ENCODE measurements around the gene CLEC4M. TPM values are rescaled to one million over a fixed set of nuclear protein-coding genes. Genes with fewer than 3 reads are reported as not detected.

The CLEC4M gene
- total RNA-seq, 1 donor from 2014 or later, result 0.36 TPM

DNA sequence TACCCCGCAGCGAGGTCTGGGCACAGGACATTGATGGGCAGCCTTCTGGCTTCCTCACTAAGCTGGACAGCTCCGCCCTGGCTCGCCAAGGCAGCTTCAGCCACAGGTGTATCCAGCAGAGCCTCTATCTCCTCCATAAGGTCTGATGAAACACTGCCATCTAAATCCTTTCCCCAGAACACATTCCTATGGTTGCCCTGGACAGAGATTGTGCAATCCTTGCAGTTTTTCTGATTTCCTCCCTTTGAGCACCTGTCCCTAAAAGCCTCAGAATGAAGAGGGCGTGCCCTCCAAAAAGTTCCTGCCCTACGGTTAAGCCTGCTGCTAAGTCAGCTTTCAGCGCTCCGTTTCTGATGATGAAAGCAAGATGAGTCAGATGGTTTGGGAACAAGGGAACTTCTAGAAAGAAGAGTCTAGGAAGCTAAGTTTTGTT is 21.0 kb downstream of the CLEC4M start:
- H3K27me3 Mint-ChIP-seq, result peaks cover 81% of the 10 kb centered on the region
- no peak overlapping the region for H3K4me3 Mint-ChIP-seq (ENCODE audit: low read depth)
- no peaks in the 10 kb centered on the region for H3K36me3 Mint-ChIP-seq (ENCODE audit: insufficient read depth)
- no peak overlapping the region for H3K27ac Mint-ChIP-seq
- H3K9me3 Mint-ChIP-seq (ENCODE audit: low read depth), result no peaks in the 10 kb centered on the region
- TF ChIP-seq, protein P1, sequence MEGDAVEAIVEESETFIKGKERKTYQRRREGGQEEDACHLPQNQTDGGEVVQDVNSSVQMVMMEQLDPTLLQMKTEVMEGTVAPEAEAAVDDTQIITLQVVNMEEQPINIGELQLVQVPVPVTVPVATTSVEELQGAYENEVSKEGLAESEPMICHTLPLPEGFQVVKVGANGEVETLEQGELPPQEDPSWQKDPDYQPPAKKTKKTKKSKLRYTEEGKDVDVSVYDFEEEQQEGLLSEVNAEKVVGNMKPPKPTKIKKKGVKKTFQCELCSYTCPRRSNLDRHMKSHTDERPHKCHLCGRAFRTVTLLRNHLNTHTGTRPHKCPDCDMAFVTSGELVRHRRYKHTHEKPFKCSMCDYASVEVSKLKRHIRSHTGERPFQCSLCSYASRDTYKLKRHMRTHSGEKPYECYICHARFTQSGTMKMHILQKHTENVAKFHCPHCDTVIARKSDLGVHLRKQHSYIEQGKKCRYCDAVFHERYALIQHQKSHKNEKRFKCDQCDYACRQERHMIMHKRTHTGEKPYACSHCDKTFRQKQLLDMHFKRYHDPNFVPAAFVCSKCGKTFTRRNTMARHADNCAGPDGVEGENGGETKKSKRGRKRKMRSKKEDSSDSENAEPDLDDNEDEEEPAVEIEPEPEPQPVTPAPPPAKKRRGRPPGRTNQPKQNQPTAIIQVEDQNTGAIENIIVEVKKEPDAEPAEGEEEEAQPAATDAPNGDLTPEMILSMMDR (IDR thresholded peaks at IDR 0.05; ENCODE audit: unreplicated experiment), result no peak
- no peaks in the 10 kb centered on the region for H3K4me1 Mint-ChIP-seq (ENCODE audit: low read depth)
- no peak for DNase-seq (ENCODE audit: low spot score, unreplicated experiment)

DNA sequence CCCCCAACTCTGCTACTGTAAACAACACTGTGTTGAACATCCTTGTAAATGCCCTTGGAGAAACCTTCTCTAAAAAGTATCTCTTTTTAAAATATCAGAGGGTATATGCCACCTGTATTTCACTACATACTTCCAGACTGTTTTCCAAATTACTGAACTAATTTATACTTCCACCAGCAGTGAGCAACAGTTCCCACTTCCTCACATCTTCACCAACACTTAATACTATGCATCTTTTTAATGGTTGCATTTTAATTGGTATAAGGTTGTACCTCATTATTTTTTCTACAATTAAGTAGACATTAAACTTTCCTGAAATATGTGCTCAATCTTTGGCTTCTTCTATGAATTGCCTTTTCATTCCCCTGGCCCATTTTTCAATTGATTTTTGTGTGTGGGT is 21.8 kb downstream of the CLEC4M start:
- H3K4me3 Mint-ChIP-seq (ENCODE audit: low read depth), result no peak overlapping the region
- peaks cover 89% of the 10 kb centered on the region for H3K27me3 Mint-ChIP-seq
- TF ChIP-seq, protein P1 (IDR thresholded peaks at IDR 0.05; ENCODE audit: unreplicated experiment), result no peak
- H3K36me3 Mint-ChIP-seq (ENCODE audit: insufficient read depth), result no peaks in the 10 kb centered on the region
- no peak for DNase-seq (ENCODE audit: low spot score, unreplicated experiment)
- no peaks in the 10 kb centered on the region for H3K9me3 Mint-ChIP-seq (ENCODE audit: low read depth)
- H3K27ac Mint-ChIP-seq, result no peak overlapping the region
- H3K4me1 Mint-ChIP-seq (ENCODE audit: low read depth), result no peaks in the 10 kb centered on the region

DNA sequence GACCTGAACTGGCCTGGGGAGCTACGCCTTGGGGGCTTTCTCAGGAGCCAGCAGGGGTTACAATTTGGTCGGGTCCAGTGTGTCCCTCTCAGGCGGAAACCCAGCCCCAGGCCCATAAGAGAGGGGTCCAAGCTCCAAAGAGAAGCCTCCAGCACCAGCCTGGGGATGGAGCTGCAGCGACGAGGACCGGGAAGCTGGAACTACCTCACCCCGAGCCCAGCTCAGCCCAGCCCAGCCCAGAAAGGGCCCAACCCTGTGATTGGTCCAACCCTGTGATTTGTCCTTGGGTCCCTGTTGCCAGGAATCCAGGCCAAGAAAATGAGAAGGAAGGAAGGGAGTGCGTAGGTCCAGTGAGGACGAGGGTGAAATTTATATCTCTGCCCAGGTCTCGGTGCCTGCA is 24.1 kb downstream of the CLEC4M start:
- H3K36me3 Mint-ChIP-seq (ENCODE audit: insufficient read depth), result no peaks in the 10 kb centered on the region
- TF ChIP-seq, protein P1 (IDR thresholded peaks at IDR 0.05; ENCODE audit: unreplicated experiment), result no peak
- H3K27ac Mint-ChIP-seq, result no peak overlapping the region
- DNase-seq (ENCODE audit: low spot score, unreplicated experiment), result no peak
- H3K9me3 Mint-ChIP-seq (ENCODE audit: low read depth), result no peaks in the 10 kb centered on the region
- no peak overlapping the region for H3K4me3 Mint-ChIP-seq (ENCODE audit: low read depth)
- H3K4me1 Mint-ChIP-seq (ENCODE audit: low read depth), result peaks cover under 1% of the 10 kb centered on the region
- peaks cover 80% of the 10 kb centered on the region for H3K27me3 Mint-ChIP-seq

DNA sequence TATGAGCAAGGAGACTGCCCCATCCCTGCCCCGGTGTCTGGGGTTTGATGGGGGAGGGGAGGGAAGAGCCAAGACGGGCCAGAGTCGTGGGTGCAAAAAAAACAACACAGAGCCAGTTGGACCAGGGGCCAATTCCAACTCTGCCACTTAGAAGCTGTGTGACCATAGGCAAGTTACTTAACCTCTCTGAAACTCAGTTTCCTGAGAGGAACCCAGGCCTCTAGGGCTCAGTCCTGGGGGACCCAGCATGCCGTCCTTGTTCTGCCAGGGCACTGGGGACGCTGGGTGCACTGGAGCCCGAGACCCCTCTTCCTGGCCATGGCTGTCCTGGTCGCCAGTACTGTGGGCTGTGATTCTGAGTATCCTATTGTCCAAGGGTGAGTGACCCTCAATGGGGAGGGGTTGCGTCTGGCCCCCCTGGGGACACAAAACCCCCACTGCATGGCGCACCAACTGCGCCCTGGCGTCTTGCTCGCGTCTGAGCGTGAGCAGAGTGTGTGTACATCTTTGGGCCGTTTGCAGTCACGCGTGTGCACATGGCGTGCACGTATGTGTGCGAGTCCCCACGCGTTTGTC is 24.6 kb downstream of the CLEC4M start:
- TF ChIP-seq, protein P1 (IDR thresholded peaks at IDR 0.05; ENCODE audit: unreplicated experiment), result no peak
- H3K27ac Mint-ChIP-seq, result no peak overlapping the region
- H3K27me3 Mint-ChIP-seq, result peaks cover 82% of the 10 kb centered on the region
- no peak for DNase-seq (ENCODE audit: low spot score, unreplicated experiment)
- H3K4me1 Mint-ChIP-seq (ENCODE audit: low read depth), result peaks cover 3% of the 10 kb centered on the region
- H3K4me3 Mint-ChIP-seq (ENCODE audit: low read depth), result no peak overlapping the region
- H3K36me3 Mint-ChIP-seq (ENCODE audit: insufficient read depth), result no peaks in the 10 kb centered on the region
- no peaks in the 10 kb centered on the region for H3K9me3 Mint-ChIP-seq (ENCODE audit: low read depth)

DNA sequence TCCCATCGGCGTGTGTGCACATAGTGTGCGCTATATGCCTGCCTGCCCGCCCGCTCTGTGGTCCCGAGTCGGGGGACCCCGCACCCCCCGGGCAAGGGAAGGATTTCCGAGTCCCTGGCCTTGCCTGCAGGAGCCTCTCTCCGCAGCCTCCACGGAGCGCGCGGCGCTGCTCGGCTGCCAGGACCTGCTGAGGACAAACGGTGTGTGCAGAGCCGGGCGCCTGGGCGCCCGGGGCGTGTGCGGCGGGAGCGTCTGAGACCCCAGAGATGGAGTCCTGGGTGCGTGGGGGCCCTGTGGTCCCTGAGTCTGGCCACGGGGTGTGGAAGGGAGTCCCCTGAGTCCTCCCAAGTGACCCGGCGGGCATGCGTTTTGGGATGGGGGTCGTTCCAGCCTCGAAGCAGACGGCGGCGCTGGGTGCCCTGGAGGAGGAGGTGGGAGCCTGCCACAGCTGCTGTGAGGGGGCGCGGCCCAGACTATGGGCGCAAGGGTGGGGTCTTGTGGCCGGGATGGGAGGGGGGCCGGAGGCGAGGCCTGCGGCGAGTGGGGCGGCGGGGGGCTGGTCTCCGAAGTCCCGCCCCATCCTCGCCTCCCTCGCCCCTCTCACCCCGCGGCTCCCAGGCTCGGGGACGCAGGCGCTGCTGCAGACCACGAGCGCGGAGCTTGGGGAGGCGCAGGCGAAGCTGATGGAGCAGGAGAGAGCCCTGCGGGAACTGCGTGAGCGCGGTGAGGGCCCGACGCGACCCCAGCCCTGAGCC is 25.3 kb downstream of the CLEC4M start:
- H3K4me3 Mint-ChIP-seq (ENCODE audit: low read depth), result no peak overlapping the region
- peaks cover 3% of the 10 kb centered on the region for H3K4me1 Mint-ChIP-seq (ENCODE audit: low read depth)
- no peaks in the 10 kb centered on the region for H3K9me3 Mint-ChIP-seq (ENCODE audit: low read depth)
- H3K36me3 Mint-ChIP-seq (ENCODE audit: insufficient read depth), result no peaks in the 10 kb centered on the region
- TF ChIP-seq, protein P1 (IDR thresholded peaks at IDR 0.05; ENCODE audit: unreplicated experiment), result no peak
- H3K27me3 Mint-ChIP-seq, result peaks cover 77% of the 10 kb centered on the region
- no peak overlapping the region for H3K27ac Mint-ChIP-seq
- DNase-seq (ENCODE audit: low spot score, unreplicated experiment), result no peak

All from progenitor cell of endocrine pancreas (in vitro differentiated cells).